Trophoblast cell (in vitro differentiated cells and primary cell): Measurements from ENCODE around the gene GTF2I.
A peak's percentile ranks its signal among the peaks of the same experiment; 100 is the strongest.

Experiments
- DNase-seq, 2 donors: peaks; one replicate each; pipeline ENCODE4 v3.0.0-alpha.2; 2016
- H2AFZ ChIP-seq: 2 replicates; pipeline ENCODE4 v1.6.1; 2013; ENCODE audit warnings: low read length, moderate library complexity, mild to moderate bottlenecking; ENCODE audit not compliant: insufficient read depth, poor library complexity
- H2AK5ac ChIP-seq: 2 replicates; pipeline ENCODE4 v1.6.1; 2013; ENCODE audit warnings: mild to moderate bottlenecking, low read length
- H2BK120ac ChIP-seq: 2 replicates; pipeline ENCODE4 v1.6.1; 2013; ENCODE audit warnings: low read length, mild to moderate bottlenecking, moderate library complexity; ENCODE audit not compliant: insufficient read depth, poor library complexity
- H2BK12ac ChIP-seq: 2 replicates; pipeline ENCODE4 v1.6.1; 2013; ENCODE audit warnings: mild to moderate bottlenecking, low read length, moderate library complexity
- H2BK5ac ChIP-seq: 2 replicates; pipeline ENCODE4 v1.6.1; 2013; ENCODE audit warnings: low read length, low read depth, moderate library complexity, mild to moderate bottlenecking; ENCODE audit not compliant: poor library complexity
- H3K14ac ChIP-seq: 2 replicates; pipeline ENCODE4 v1.6.1; 2013; ENCODE audit warnings: mild to moderate bottlenecking, low read length
- H3K18ac ChIP-seq: 2 replicates; pipeline ENCODE4 v1.6.1; 2013; ENCODE audit warnings: mild to moderate bottlenecking, low read length
- H3K23ac ChIP-seq: 2 replicates; pipeline ENCODE4 v1.6.1; 2013; ENCODE audit warnings: low read length
- H3K27ac ChIP-seq: 2 replicates; pipeline ENCODE4 v1.5.1; 2013; ENCODE audit warnings: low read depth, mild to moderate bottlenecking, inconsistent platforms, low read length, moderate library complexity
- H3K27me3 ChIP-seq: 2 replicates; pipeline ENCODE4 v1.6.1; 2013; ENCODE audit warnings: inconsistent platforms, mild to moderate bottlenecking, low read length, moderate library complexity; ENCODE audit not compliant: insufficient read depth
- H3K36me3 ChIP-seq, 2 experiments: 1 replicate in 1 of 2; 2 replicates in 1 of 2; pipeline ENCODE4 v1.6.1; 2013; ENCODE audit warnings: low read length in 2 of 2, mild to moderate bottlenecking in 2 of 2, moderate library complexity in 1 of 2; ENCODE audit not compliant: insufficient read depth in 2 of 2, control insufficient read depth in 1 of 2
- H3K4ac ChIP-seq: 2 replicates; pipeline ENCODE4 v1.6.1; 2013; ENCODE audit warnings: low read depth, mild to moderate bottlenecking, low read length, moderate library complexity
- H3K4me1 ChIP-seq, 2 experiments: 1 replicate in 1 of 2; 2 replicates in 1 of 2; pipeline ENCODE4 v1.6.1; 2013; ENCODE audit warnings: low read length in 2 of 2, mild to moderate bottlenecking in 2 of 2, moderate library complexity in 1 of 2; ENCODE audit not compliant: insufficient read depth in 2 of 2, control insufficient read depth in 1 of 2
- H3K4me2 ChIP-seq: 2 replicates; pipeline ENCODE4 v1.6.1; 2013; ENCODE audit warnings: inconsistent platforms, mild to moderate bottlenecking, low read length, moderate library complexity
- H3K4me3 ChIP-seq: 2 replicates; pipeline ENCODE4 v1.5.1; 2013; ENCODE audit warnings: mild to moderate bottlenecking, low read depth, low read length, inconsistent platforms
- H3K79me1 ChIP-seq: one replicate; pipeline ENCODE4 v1.6.1; 2013; ENCODE audit warnings: low read length
- H3K79me2 ChIP-seq: 2 replicates; pipeline ENCODE4 v1.6.1; 2013; ENCODE audit warnings: low read length, mild to moderate bottlenecking; ENCODE audit not compliant: control insufficient read depth, insufficient read depth, poor library complexity
- H3K9ac ChIP-seq: 2 replicates; pipeline ENCODE4 v1.6.1; 2013; ENCODE audit warnings: mild to moderate bottlenecking, low read length
- H3K9me3 ChIP-seq: 2 replicates; pipeline ENCODE4 v1.6.1; 2013; ENCODE audit warnings: low read depth, mild to moderate bottlenecking, control low read depth, inconsistent platforms, low read length; ENCODE audit not compliant: insufficient read depth
- H4K12ac ChIP-seq: 2 replicates; pipeline ENCODE4 v1.6.1; 2013; ENCODE audit warnings: low read depth, mild to moderate bottlenecking, low read length, moderate library complexity
- H4K8ac ChIP-seq: 2 replicates; pipeline ENCODE4 v1.6.1; 2013; ENCODE audit warnings: low read depth, mild to moderate bottlenecking, low read length, moderate library complexity
- H4K91ac ChIP-seq: one replicate; pipeline ENCODE4 v1.6.1; 2013; ENCODE audit warnings: low read depth, mild to moderate bottlenecking, low read length, moderate library complexity
- WGBS: extraction: QIAGEN DNeasy Blood & Tissue Kit; methylation state at CpG from one replicate; pipeline ENCODE4 v1.1.7; 2013; ENCODE audit warnings: missing lambda C conversion rate; ENCODE audit not compliant: insufficient read length, insufficient coverage; ENCODE audit errors: extremely low coverage; 5-methylcytosine and 5-hydroxymethylcytosine counted together

The GTF2I gene

DNA sequence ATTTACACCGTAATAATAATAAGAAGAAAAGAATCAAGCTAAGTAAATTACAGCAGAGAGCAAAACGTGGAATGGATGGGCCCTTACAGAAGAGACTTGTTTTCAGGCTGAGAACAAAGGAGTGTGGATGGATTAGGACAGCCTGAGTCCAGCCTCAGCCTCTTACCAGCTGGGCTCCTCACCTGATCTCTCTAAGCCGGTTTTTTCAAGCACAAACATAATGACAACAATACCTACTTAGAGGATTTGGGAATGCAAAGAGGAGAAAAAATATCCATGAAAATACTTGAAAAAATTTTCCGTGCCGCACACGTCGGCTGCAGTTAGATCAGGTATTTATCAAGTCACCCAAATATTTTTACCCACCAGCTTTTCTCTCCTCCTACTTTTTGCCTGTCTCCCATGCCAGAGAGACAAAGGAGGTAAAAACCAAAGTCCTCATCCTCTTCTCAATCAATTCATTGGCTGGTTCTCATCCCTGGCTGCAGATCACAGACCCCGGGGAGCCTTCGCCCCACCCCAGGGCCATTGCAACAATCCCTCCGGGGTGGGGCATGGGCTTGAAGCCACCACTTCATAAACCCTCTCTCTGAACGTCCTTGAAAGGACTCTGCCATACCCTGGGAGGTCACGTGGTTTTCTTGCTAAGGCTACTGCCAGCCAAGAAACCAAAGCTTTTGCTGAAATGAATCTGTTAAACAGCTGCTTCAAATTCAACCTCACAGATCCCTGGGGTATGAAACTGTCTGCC, 29.7 kb upstream of the GTF2I start:
- Histone ChIP-seq H3K36me3 (no peaks in the 10 kb centered on the region), H2BK5ac (no peak overlapping the region)

DNA sequence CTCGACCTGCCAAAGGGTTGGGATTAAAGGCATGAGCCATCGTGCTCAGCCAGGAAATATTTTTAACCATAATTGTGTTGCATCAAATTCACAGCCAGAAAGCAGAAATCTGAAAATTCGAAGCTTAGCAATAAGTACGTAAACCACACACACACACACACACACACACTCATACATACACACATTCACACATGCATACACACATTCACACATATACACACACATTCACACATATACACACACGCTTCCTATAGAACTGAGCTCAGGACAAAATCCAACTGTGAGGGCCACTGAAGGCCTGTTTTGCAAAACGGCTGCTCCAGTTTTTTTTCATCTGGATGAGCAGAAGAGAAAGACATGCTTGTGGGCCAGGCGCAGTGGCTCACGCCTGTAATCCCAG, 25.0 kb upstream of the GTF2I start:
- H3K27ac ChIP-seq, result no peak overlapping the region
- DNase-seq, result no peak

More for the DNA sequence above, 29.7 kb upstream of the GTF2I start:
- no peak overlapping the region for H4K12ac ChIP-seq
- H2AK5ac ChIP-seq, result no peak overlapping the region
- H3K23ac ChIP-seq, result no peak overlapping the region
- no peak overlapping the region for H3K27ac ChIP-seq
- no CpG with 5 or more reads among the region's 12 CpGs for WGBS
- no peak overlapping the region for H3K4ac ChIP-seq
- H3K4me2 ChIP-seq, result no peak overlapping the region
- no peak overlapping the region for H2BK12ac ChIP-seq
- no peak for DNase-seq
- H3K79me1 ChIP-seq, result no peaks in the 10 kb centered on the region
- H2AFZ ChIP-seq, result no peak overlapping the region
- no peak overlapping the region for H2BK120ac ChIP-seq
- H3K14ac ChIP-seq, result no peak overlapping the region
- no peaks in the 10 kb centered on the region for H3K27me3 ChIP-seq
- peaks cover 2% of the 10 kb centered on the region for H3K9me3 ChIP-seq
- no peaks in the 10 kb centered on the region for H3K79me2 ChIP-seq
- H3K4me3 ChIP-seq, result no peak overlapping the region
- no peak overlapping the region for H3K9ac ChIP-seq
- no peak overlapping the region for H4K91ac ChIP-seq
- H4K8ac ChIP-seq, result no peak overlapping the region
- H3K18ac ChIP-seq, result no peak overlapping the region
- H3K4me1 ChIP-seq, result no peaks in the 10 kb centered on the region

GRCh38 chr7:74633451-74633921, 24.0 kb upstream of the GTF2I start:
- no peak overlapping the region for H4K91ac ChIP-seq
- H2AFZ ChIP-seq, result no peak overlapping the region
- H2BK12ac ChIP-seq, result no peak overlapping the region
- peaks cover 5% of the 10 kb centered on the region in 2 experiments for H3K4me1 ChIP-seq
- H3K36me3 ChIP-seq, result no peaks in the 10 kb centered on the region
- no peak overlapping the region for H2BK120ac ChIP-seq
- H3K4ac ChIP-seq, result no peak overlapping the region
- H3K4me3 ChIP-seq, result no peak overlapping the region
- peak; percentile 74 to 80 for DNase-seq
- H2AK5ac ChIP-seq, result no peak overlapping the region
- no CpG with 5 or more reads among the region's 9 CpGs for WGBS
- H3K9ac ChIP-seq, result no peak overlapping the region
- H3K18ac ChIP-seq, result no peak overlapping the region
- H3K79me1 ChIP-seq, result no peaks in the 10 kb centered on the region
- H2BK5ac ChIP-seq, result no peak overlapping the region
- no peak overlapping the region for H3K23ac ChIP-seq
- no peaks in the 10 kb centered on the region for H3K79me2 ChIP-seq
- H3K14ac ChIP-seq, result no peak overlapping the region
- no peak overlapping the region for H3K27ac ChIP-seq
- H3K9me3 ChIP-seq, result no peaks in the 10 kb centered on the region
- no peak overlapping the region for H4K12ac ChIP-seq
- no peaks in the 10 kb centered on the region for H3K27me3 ChIP-seq
- H3K4me2 ChIP-seq, result no peak overlapping the region
- H4K8ac ChIP-seq, result no peak overlapping the region

More for the DNA sequence above, 25.0 kb upstream of the GTF2I start:
- no CpG with 5 or more reads among the region's 8 CpGs for WGBS
- no peaks in the 10 kb centered on the region for H3K79me1 ChIP-seq
- no peak overlapping the region for H3K14ac ChIP-seq
- no peak overlapping the region for H2BK120ac ChIP-seq
- no peak overlapping the region for H2BK12ac ChIP-seq
- H3K9ac ChIP-seq, result no peak overlapping the region
- no peak overlapping the region for H2AK5ac ChIP-seq
- no peak overlapping the region for H3K4me3 ChIP-seq
- no peak overlapping the region for H3K4me2 ChIP-seq
- no peak overlapping the region for H3K4ac ChIP-seq
- H4K12ac ChIP-seq, result no peak overlapping the region
- H4K91ac ChIP-seq, result no peak overlapping the region
- H3K36me3 ChIP-seq, result no peaks in the 10 kb centered on the region
- H3K79me2 ChIP-seq, result no peaks in the 10 kb centered on the region
- no peak overlapping the region for H3K18ac ChIP-seq
- no peaks in the 10 kb centered on the region for H3K27me3 ChIP-seq
- H3K23ac ChIP-seq, result no peak overlapping the region
- no peak overlapping the region for H2AFZ ChIP-seq
- no peak overlapping the region for H4K8ac ChIP-seq
- no peak overlapping the region for H2BK5ac ChIP-seq
- H3K9me3 ChIP-seq, result no peaks in the 10 kb centered on the region
- H3K4me1 ChIP-seq, result peaks cover 5% of the 10 kb centered on the region in 2 experiments

GRCh38 chr7:74637745-74638144, 19.8 kb upstream of the GTF2I start:
- no peak overlapping the region for H2BK5ac ChIP-seq
- no peak overlapping the region for H3K4me3 ChIP-seq
- no peaks in the 10 kb centered on the region for H3K27me3 ChIP-seq
- no peak overlapping the region for H3K23ac ChIP-seq
- H3K4ac ChIP-seq, result no peak overlapping the region
- no peaks in the 10 kb centered on the region for H3K9me3 ChIP-seq
- no peak overlapping the region for H2AK5ac ChIP-seq
- H4K91ac ChIP-seq, result no peak overlapping the region
- H3K79me1 ChIP-seq, result no peaks in the 10 kb centered on the region
- no peak overlapping the region for H2BK120ac ChIP-seq
- H3K14ac ChIP-seq, result no peak overlapping the region
- no peak for DNase-seq
- WGBS, result no CpG with 5 or more reads among the region's 7 CpGs
- H3K4me2 ChIP-seq, result no peak overlapping the region
- H2BK12ac ChIP-seq, result no peak overlapping the region
- no peak overlapping the region for H2AFZ ChIP-seq
- no peak overlapping the region for H4K12ac ChIP-seq
- H3K27ac ChIP-seq, result no peak overlapping the region
- no peak overlapping the region for H3K9ac ChIP-seq
- H4K8ac ChIP-seq, result no peak overlapping the region
- H3K36me3 ChIP-seq, result no peaks in the 10 kb centered on the region
- H3K18ac ChIP-seq, result no peak overlapping the region
- no peaks in the 10 kb centered on the region for H3K79me2 ChIP-seq
- H3K4me1 ChIP-seq, result peaks cover 5% of the 10 kb centered on the region in 2 experiments
